A172 (cell line): ENCODE results near the gene HSD3B1. TPM values are rescaled to one million over a fixed set of nuclear protein-coding genes. Genes with fewer than 3 reads are reported as not detected.

Experiments used
- DNase-seq: peaks from one replicate; pipeline ENCODE4 v3.0.0-alpha.2; 2015; ENCODE audit warnings: low spot score
- total RNA-seq: library from RNA; depleted of rRNA; stranded (reverse); fragments of >200 nt; shearing (Covaris generic); gene quantifications from 2 replicates; pipeline ENCODE4 v1.2.3, GENCODE V29; 2014; rRNA removed

Gene HSD3B1
- total RNA-seq: not detected in 2 replicates

- DNase-seq: peak; percentile 5
Measured at GRCh38 chr1:119506941-119507340, at the start of gene HSD3B1. Gene HSD3B1, plus strand, starts transcription at chr1:119507210. Its CDS starts 267 bp downstream, at chr1:119507477.

- DNase-seq: no peak
Measured at GRCh38 chr1:119462964-119463363, 44.0 kb upstream of the HSD3B1 start.

- DNase-seq: no peak
Measured at GRCh38 chr1:119463569-119463968, 43.4 kb upstream of the HSD3B1 start.

GRCh38 chr1:119466445-119466844, 40.6 kb upstream of the HSD3B1 start:
- no peak for DNase-seq

- DNase-seq: no peak
Measured at GRCh38 chr1:119467219-119467618, 39.8 kb upstream of the HSD3B1 start.

GRCh38 chr1:119467857-119468668, 38.9 kb upstream of the HSD3B1 start:
- no peak for DNase-seq

GRCh38 chr1:119469741-119470140, 37.3 kb upstream of the HSD3B1 start:
- DNase-seq: no peak

GRCh38 chr1:119470377-119470776, 36.6 kb upstream of the HSD3B1 start:
- DNase-seq: no peak

- DNase-seq: no peak
Measured at GRCh38 chr1:119470958-119471357, 36.1 kb upstream of the HSD3B1 start.

GRCh38 chr1:119471566-119471965, 35.4 kb upstream of the HSD3B1 start:
- no peak for DNase-seq

GRCh38 chr1:119472080-119472818, 34.8 kb upstream of the HSD3B1 start:
- DNase-seq: no peak

- DNase-seq: no peak
Measured at GRCh38 chr1:119472819-119473175, 34.2 kb upstream of the HSD3B1 start.

- peak; percentile 18 for DNase-seq
Measured at GRCh38 chr1:119475866-119476439, 31.1 kb upstream of the HSD3B1 start.

GRCh38 chr1:119477710-119478109, 29.3 kb upstream of the HSD3B1 start:
- DNase-seq: no peak

- DNase-seq: no peak
Measured at GRCh38 chr1:119480175-119480574, 26.8 kb upstream of the HSD3B1 start.

GRCh38 chr1:119481951-119482350, 25.1 kb upstream of the HSD3B1 start:
- no peak for DNase-seq

- no peak for DNase-seq
Measured at GRCh38 chr1:119482517-119483425, 24.2 kb upstream of the HSD3B1 start.

GRCh38 chr1:119483441-119484200, 23.4 kb upstream of the HSD3B1 start:
- peak; percentile 9 for DNase-seq

GRCh38 chr1:119485201-119485600, 21.8 kb upstream of the HSD3B1 start:
- DNase-seq: no peak

GRCh38 chr1:119488216-119488615, 18.8 kb upstream of the HSD3B1 start:
- no peak for DNase-seq

GRCh38 chr1:119489201-119489600, 17.8 kb upstream of the HSD3B1 start:
- DNase-seq: no peak
